Adrenal gland (tissue), 12 donors: Measurements from ENCODE around the gene AP4E1. TPM values are rescaled to one million over a fixed set of nuclear protein-coding genes. Genes with fewer than 3 reads are reported as not detected.

Experiments
- DNase-seq, 7 donors: peaks; one replicate each; pipeline ENCODE4 v3.0.0-alpha.2; 2019 to 2020
- H3K27ac ChIP-seq, 5 donors: fragments of 200-600 bp; sonication (generic) in 4 of 5; 1 replicate in 3 of 5; 2 replicates in 2 of 5; pipeline versions ENCODE4 v1.5.1 to v1.8.0; 2016 to 2020; ENCODE audit warnings: mild to moderate bottlenecking in 1 of 5
- H3K27me3 ChIP-seq: fragments of 200-600 bp; 2 replicates; pipeline ENCODE4 v1.8.0; 2021
- H3K36me3 ChIP-seq, 2 donors: fragments of 200-600 bp; replicated peaks in 1 of 2; 1 replicate in 1 of 2; 2 replicates in 1 of 2; pipeline versions ENCODE4 v1.5.1 to v1.8.0; 2018 to 2022
- H3K4me1 ChIP-seq, 2 donors: fragments of 200-600 bp; replicated peaks in 1 of 2; 1 replicate in 1 of 2; 2 replicates in 1 of 2; pipeline versions ENCODE4 v1.5.1 to v1.8.0; 2018 to 2021
- H3K4me3 ChIP-seq, 4 donors: fragments of 200-600 bp; sonication (generic) in 3 of 4; one replicate each; pipeline ENCODE4 v1.5.1; 2016 to 2018
- H3K9me3 ChIP-seq, 3 donors: fragments of 200-600 bp; sonication (generic) in 1 of 3; replicated peaks in 1 of 3; 1 replicate in 2 of 3; 2 replicates in 1 of 3; pipeline versions ENCODE4 v1.5.1 to v1.8.0; 2016 to 2021
- CTCF ChIP-seq, 6 experiments: fragments of 450-650 bp in 4 of 6; fragments of 200-600 bp in 2 of 6; sonication (generic) in 1 of 6; IDR thresholded peaks; 1 replicate in 5 of 6; 2 replicates in 1 of 6; pipeline versions ENCODE4 v1.5.1 to v1.8.0; 2016 to 2021; ENCODE audit warnings: antibody characterized with exemption in 6 of 6, mild to moderate bottlenecking in 2 of 6, moderate library complexity in 1 of 6
- POLR2A ChIP-seq, 2 donors: fragments of 450-650 bp; IDR thresholded peaks; one replicate each; pipeline ENCODE4 v1.6.1; 2017; ENCODE audit warnings: antibody characterized with exemption in 2 of 2, mild to moderate bottlenecking in 2 of 2, moderate library complexity in 1 of 2
- WGBS, 4 donors: extraction: QIAGEN DNeasy Blood & Tissue Kit in 2 of 4; methylation state at CpG; one replicate each; pipeline versions ENCODE4 v1.1.5 to v1.1.7; 2013 to 2017; 5-methylcytosine and 5-hydroxymethylcytosine counted together
- intact Hi-C, 2 donors: fragments of 100-400 bp; cut with DNase I; formaldehyde crosslinking; loops; one replicate each; pipeline versions ENCODE4 v1.14.1 to v1.15.0; 2022 to 2023
- polyA plus RNA-seq, 3 donors: library from polyadenylated mRNA; stranded (reverse); fragments of 200-250 nt in 2 of 3; fragments of 350-450 nt in 1 of 3; fragmentation: Illumina TruSeq in 1 of 3; extraction: RNeasy Lipid Tissue Mini Kit (QIAGEN cat#74804) in 1 of 3; gene quantifications; one replicate each; pipeline ENCODE4 v1.2.3, GENCODE V29; 2013 to 2014
- total RNA-seq, 9 donors: library from RNA; depleted of rRNA in 4 of 9; stranded (reverse); fragments of >200 nt in 4 of 9; fragments of 120-200 nt in 1 of 9; fragmentation: NEBNext Ultra II Directional in 1 of 9; extraction: Animal tissue kit (Norgen Biotek cat#: 25700) in 1 of 9; gene quantifications; one replicate each; pipeline versions ENCODE4 v1.1.0 to v1.2.4, GENCODE V29; 2013 to 2023
- donor health status: healthy with polysubstance abuse.
- donor health status: Bipolar disorder and iron deficiency.
- donor health status: DM: yes; HTN: yes; CAD: no.
- donor health status: DM: no; HTN: no; CAD: no.
- donor health status: DM: no; HTN: no; CAD: no.
- donor health status: DM: yes; HTN: yes; CAD: no.

The AP4E1 gene
- total and polyA plus RNA-seq, 12 donors = 2.0 to 23.0 (median 9.5) TPM

DNA sequence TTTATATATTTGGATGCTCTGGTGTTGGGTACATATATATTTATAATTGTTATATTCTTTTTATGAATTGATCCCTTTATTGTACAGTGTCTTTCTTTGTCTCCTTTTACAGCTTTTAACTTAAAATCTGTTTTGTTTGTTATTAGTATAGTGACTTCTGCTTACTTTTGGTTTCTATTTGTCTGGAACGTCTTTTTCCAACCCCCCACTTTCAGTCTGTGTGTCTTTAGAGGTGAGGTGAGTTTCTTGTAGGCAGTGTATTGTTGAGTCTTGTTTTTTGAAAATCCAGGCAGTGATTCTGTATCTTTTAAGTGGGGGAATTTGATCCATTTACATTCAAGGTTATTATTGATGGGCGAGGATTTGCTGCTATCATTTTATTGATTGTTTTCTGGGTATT lies 62.0 kb downstream of the AP4E1 start:
- peaks cover 0 to 3% of the 10 kb centered on the region in 2 donors for H3K36me3 ChIP-seq
- WGBS, 4 donors = 89 to 97% (median 96%) methylated on average over 2 of the region's 2 CpGs
- intact Hi-C loops = no loop called here

DNA sequence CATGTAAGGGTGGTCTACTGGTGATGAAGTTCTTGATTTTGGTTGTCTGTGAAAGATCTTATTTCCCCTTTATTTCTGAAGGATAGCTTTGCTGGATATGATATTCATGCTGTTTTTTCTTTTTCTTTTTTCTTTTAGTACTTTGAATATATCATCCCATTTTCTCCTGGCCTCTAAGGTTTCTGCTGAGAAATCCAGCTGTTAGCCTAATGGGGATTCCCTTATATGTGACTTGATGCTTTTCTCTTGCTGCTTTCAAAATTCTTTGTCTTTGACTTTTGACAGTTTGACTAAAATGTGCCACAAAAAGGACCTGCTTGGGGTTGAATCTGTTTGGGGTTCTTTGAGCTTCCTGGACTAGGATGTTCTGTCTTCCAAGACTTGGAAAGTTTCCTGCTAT lies 62.6 kb downstream of the AP4E1 start:
- Histone ChIP-seq H3K4me3 (no peak overlapping the region), H3K36me3 (peaks cover 0 to 3% of the 10 kb centered on the region in 2 donors), H3K9me3 (peaks cover 0 to 13% (median 9%) of the 10 kb centered on the region in 3 donors), H3K27ac (no peak overlapping the region), H3K27me3 (no peaks in the 10 kb centered on the region), H3K4me1 (no peaks in the 10 kb centered on the region)
- intact Hi-C loops = no loop called here
- DNase-seq = no peak
- no peak for TF ChIP-seq POLR2A (IDR thresholded peaks at IDR 0.05)
- no peak for TF ChIP-seq CTCF (IDR thresholded peaks at IDR 0.05)

More for the DNA sequence above, 62.0 kb downstream of the AP4E1 start:
- H3K4me1 ChIP-seq = no peaks in the 10 kb centered on the region
- no peak overlapping the region for H3K27ac ChIP-seq
- DNase-seq = no peak
- TF ChIP-seq POLR2A (IDR thresholded peaks at IDR 0.05) = no peak
- no peak for TF ChIP-seq CTCF (IDR thresholded peaks at IDR 0.05)
- H3K4me3 ChIP-seq = no peak overlapping the region
- peaks cover 0 to 13% (median 9%) of the 10 kb centered on the region in 3 donors for H3K9me3 ChIP-seq
- H3K27me3 ChIP-seq = no peaks in the 10 kb centered on the region

- intact Hi-C loops = no loop called here
- H3K36me3 ChIP-seq = peaks cover 0 to 3% of the 10 kb centered on the region in 2 donors
- H3K27me3 ChIP-seq = no peaks in the 10 kb centered on the region
- H3K4me3 ChIP-seq = no peak overlapping the region
- TF ChIP-seq POLR2A (IDR thresholded peaks at IDR 0.05) (no peak), CTCF (IDR thresholded peaks at IDR 0.05) (no peak)
- peaks cover 0 to 13% (median 13%) of the 10 kb centered on the region in 3 donors for H3K9me3 ChIP-seq
- no peak overlapping the region for H3K27ac ChIP-seq
- no peak for DNase-seq
- H3K4me1 ChIP-seq = no peaks in the 10 kb centered on the region
These were observed 63.1 kb downstream of the AP4E1 start for GRCh38 chr15:50971542-50971941.

- H3K27ac ChIP-seq = no peak overlapping the region
- DNase-seq = no peak
- no peaks in the 10 kb centered on the region for H3K4me1 ChIP-seq
- H3K9me3 ChIP-seq = peaks cover 0 to 14% (median 13%) of the 10 kb centered on the region in 3 donors
- H3K27me3 ChIP-seq = no peaks in the 10 kb centered on the region
- intact Hi-C loops = no loop called here
- TF ChIP-seq POLR2A (IDR thresholded peaks at IDR 0.05) = no peak
- TF ChIP-seq CTCF (IDR thresholded peaks at IDR 0.05) = no peak
- no peak overlapping the region for H3K4me3 ChIP-seq
- 84 to 98% (median 91%) methylated on average over 4 of the region's 4 CpGs for WGBS, 4 donors
- H3K36me3 ChIP-seq = peaks cover 0 to 3% of the 10 kb centered on the region in 2 donors
These were observed 65.1 kb downstream of the AP4E1 start for GRCh38 chr15:50973605-50974004.
